Amniotic epithelial cell (primary cell): ENCODE data around the gene CXorf65.

Source experiments
- DNase-seq: peaks from one replicate; pipeline ENCODE4 v3.0.0-alpha.2; 2010; ENCODE audit warnings: low read depth

CXorf65 gene

DNA sequence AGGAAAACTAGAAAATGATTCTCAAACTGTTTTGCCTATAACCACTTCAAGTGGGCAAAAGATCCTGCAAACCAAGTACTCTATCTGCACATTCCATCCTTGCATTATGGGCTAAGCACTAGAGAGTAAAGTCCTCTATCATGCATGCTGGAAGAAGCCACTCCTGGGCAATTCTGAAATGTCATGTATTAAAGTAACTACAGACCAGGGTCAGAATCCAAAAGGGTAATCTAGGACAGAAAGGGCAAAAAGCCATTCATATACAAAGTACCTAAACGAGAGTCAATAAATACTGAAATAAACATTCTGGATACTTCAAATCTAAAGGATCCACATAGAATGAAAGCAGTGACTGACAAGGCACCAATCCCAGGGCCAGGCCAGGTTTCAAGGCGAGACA is 39.5 kb downstream of the CXorf65 start:
- no peak for DNase-seq

DNA sequence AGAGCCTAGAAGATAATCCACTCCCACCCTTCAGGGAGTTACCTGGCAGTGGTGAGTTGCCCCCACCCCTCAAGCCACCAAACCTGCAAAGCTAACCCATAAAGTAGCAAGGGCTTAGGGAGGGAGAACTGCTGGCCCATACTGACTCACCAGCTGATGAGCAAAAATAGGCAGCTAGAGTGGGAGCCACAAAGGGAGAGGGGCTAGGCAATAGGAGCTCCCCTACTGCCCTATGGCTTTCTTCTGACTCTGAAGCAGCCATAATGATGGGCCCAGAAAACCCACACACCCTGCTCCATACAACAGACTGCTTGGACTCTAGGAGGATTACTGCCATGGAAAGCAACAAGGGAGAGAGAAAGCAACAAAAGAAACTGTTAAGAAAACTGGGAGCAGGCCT is 46.4 kb downstream of the CXorf65 start:
- DNase-seq: no peak

DNA sequence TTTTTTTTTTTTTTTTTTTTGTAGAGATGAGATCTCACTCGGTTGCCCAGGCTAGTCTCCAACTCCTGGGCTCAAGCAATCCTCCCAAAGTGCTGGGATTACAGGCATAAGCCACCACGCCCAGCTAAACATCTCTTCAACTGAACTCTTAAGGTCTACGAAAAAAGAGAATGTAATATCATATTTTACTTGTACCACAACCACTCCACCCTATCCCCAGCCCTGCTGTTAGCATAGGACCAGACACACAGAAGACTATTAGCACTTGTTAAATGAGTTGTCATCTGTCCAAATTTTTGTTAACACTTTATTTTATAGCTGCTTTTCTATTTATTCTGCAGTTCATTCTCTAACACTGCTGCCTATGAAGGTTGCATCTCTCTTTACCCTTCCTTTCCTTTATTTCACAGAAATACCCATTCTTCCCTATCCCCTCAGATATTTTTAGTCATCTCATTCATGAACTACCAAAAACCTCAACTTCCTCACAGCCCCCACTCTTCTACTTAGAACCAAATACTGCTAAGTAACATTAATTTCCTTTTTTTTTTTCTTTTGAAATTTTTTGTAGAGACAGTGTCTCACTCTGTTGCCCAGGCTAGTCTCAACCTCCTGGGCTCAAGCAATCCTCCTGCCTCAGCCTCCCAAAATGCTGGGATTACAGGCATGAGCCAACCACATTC is 48.6 kb downstream of the CXorf65 start:
- DNase-seq: no peak

DNA sequence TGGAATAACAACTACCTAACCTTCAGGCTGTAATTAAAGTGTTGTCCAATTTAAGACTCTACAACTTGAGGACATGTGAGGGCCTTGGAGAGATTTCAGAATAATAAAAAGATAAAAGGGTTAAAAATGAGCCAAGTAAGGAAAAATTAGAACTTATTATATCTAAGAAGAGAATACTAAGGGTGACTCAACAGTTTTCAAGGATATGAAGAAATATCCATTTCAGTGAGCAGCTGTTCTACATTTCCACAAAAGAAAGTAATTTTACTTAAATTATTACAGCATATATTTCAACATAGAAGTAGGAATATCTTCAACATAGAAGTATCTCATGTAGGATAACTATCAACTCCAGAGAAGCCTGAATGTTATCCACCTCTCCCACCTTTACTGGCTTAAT is 49.7 kb downstream of the CXorf65 start:
- DNase-seq: peak; percentile 72
